ENCODE data around the gene PPIAL4G.
"Not testable (repeated sequence)": the region's sequence is repeated elsewhere in the genome, so short reads cannot be mapped to it uniquely, and the experiment has no call there.

DNA sequence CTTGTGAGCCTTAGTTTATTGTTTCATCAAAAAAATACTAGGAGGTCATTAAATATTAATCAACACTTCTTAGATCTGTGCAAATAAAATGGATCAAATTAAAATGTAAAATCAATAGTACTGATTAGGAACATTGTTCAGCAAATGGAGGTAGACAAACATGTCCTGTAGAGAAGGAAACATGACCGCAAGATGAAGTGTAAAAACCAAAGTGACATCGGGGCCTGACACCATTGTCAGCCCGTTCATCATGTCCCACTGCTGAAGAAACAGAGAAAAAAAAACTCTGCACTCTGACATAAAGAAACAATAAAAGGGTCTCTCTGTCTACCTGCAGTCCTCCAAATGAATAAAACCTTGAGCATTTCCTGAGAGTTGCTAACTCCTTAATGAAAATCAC, 31.2 kb upstream of the PPIAL4G start:
- TF ChIP-seq, protein P1, sequence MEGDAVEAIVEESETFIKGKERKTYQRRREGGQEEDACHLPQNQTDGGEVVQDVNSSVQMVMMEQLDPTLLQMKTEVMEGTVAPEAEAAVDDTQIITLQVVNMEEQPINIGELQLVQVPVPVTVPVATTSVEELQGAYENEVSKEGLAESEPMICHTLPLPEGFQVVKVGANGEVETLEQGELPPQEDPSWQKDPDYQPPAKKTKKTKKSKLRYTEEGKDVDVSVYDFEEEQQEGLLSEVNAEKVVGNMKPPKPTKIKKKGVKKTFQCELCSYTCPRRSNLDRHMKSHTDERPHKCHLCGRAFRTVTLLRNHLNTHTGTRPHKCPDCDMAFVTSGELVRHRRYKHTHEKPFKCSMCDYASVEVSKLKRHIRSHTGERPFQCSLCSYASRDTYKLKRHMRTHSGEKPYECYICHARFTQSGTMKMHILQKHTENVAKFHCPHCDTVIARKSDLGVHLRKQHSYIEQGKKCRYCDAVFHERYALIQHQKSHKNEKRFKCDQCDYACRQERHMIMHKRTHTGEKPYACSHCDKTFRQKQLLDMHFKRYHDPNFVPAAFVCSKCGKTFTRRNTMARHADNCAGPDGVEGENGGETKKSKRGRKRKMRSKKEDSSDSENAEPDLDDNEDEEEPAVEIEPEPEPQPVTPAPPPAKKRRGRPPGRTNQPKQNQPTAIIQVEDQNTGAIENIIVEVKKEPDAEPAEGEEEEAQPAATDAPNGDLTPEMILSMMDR (IDR thresholded peaks at IDR 0.05): not testable (repeated sequence)
- TF ChIP-seq POLR2A (IDR thresholded peaks at IDR 0.05): not testable (repeated sequence)

All from Peyer's patch (tissue), 4 donors.